Coronary artery (tissue), 2 donors: Measurements from ENCODE around the gene LIPA.
"Not testable (repeated sequence)": the region's sequence is repeated elsewhere in the genome, so short reads cannot be mapped to it uniquely, and the experiment has no call there.

ENCODE experiments used
- DNase-seq: peaks from one replicate; pipeline ENCODE4 v3.0.0-alpha.2; 2017; ENCODE audit warnings: low spot score
- H3K27ac ChIP-seq, 2 donors: fragments of 200-600 bp; sonication (generic); one replicate each; pipeline ENCODE4 v1.5.1; 2016 to 2019
- H3K4me3 ChIP-seq: fragments of 200-600 bp; sonication (generic); 2 replicates; pipeline ENCODE4 v1.5.1; 2016; ENCODE audit warnings: mild to moderate bottlenecking, moderate library complexity
- TF ChIP-seq, protein P1 (sequence below): fragments of 200-600 bp; sonication (generic); IDR thresholded peaks from one replicate; pipeline ENCODE4 v1.5.1; 2019; ENCODE audit warnings: antibody characterized with exemption

Gene LIPA

DNA sequence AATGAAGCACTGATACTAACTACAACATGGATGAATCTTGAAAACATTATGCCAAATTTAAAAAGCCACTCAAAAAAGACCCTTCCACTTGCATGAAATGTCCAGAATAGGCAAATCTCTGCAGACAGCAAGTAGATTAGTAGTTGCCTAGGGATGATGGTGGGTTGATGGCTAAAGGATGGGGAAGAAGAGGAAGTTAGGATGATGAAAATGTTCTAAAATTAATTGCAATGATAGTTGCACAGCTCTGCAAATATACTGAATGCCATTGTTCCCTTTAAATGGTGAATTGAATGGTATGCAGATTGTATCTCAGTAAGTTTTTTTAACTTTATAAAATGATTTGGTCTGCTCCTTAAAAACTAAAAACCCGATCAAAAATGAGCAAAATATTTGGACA lies 7.3 kb upstream of the LIPA start:
- no peak overlapping the region for H3K27ac ChIP-seq
- no peak overlapping the region for H3K4me3 ChIP-seq
- DNase-seq: no peak
- TF ChIP-seq, protein P1, sequence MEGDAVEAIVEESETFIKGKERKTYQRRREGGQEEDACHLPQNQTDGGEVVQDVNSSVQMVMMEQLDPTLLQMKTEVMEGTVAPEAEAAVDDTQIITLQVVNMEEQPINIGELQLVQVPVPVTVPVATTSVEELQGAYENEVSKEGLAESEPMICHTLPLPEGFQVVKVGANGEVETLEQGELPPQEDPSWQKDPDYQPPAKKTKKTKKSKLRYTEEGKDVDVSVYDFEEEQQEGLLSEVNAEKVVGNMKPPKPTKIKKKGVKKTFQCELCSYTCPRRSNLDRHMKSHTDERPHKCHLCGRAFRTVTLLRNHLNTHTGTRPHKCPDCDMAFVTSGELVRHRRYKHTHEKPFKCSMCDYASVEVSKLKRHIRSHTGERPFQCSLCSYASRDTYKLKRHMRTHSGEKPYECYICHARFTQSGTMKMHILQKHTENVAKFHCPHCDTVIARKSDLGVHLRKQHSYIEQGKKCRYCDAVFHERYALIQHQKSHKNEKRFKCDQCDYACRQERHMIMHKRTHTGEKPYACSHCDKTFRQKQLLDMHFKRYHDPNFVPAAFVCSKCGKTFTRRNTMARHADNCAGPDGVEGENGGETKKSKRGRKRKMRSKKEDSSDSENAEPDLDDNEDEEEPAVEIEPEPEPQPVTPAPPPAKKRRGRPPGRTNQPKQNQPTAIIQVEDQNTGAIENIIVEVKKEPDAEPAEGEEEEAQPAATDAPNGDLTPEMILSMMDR: no peak

DNA sequence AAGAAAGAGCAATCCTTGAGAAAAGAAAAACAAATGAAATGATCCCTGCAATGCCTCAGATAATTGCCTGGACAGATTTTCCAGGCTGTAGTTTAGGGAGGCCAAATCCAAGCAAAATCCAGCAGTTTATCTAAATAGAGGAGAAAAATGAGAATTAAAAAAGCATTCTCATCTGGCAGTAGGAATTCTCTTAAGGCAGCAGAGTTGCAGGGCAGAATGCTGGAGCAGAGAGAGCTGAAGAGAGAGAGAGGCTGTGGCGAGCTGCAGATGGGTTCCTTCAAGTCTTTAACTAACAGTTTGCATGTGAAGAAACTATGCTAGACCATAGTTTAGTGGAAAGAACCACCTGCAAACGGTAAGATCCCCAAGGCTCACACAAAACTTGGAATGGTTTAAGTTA lies 6.0 kb upstream of the LIPA start:
- Histone ChIP-seq H3K4me3 (no peak overlapping the region), H3K27ac (no peak overlapping the region)
- TF ChIP-seq, protein P1: no peak
- no peak for DNase-seq

DNA sequence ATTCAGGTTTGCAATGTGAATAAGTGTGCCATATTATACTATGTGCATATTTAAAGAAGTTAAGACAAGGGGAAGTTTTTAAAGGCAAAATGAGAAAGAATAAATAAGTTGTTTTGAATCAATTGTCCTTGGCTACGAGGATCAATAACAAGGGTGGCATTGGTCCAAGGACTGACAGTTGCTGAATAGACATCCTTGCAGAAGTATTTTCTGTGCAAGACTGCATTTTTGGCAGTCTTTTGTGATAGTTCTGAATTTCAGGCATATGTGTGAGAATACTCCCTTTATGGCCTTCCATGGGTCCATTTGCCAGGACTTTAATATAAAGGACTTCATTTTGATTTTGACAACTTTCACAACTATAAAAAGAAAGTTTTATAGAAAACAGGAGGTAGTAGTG lies 5.4 kb upstream of the LIPA start:
- Histone ChIP-seq H3K4me3 (no peak overlapping the region), H3K27ac (no peak overlapping the region)
- TF ChIP-seq, protein P1: no peak
- DNase-seq: no peak

DNA sequence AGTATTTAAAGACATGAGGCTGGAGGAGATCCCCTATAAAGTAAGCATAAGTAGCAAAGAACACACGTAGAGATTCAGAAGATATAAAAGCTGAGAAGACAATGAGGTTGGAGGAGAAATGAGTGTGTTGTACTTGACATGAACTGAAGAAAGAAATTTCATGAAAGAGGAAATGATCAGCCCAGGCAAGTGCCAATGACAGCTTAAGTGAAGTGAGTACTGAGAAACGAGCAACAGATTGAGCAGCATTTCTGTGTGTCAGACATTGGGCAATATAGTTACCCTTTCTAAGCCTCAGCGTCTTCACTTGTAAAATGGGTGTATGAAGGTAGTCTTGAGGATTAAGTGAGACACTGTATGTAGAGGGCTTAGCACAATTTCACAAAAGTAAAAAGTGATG lies 4.8 kb upstream of the LIPA start:
- TF ChIP-seq, protein P1: no peak
- Histone ChIP-seq H3K4me3 (no peak overlapping the region), H3K27ac (no peak overlapping the region)
- no peak for DNase-seq

DNA sequence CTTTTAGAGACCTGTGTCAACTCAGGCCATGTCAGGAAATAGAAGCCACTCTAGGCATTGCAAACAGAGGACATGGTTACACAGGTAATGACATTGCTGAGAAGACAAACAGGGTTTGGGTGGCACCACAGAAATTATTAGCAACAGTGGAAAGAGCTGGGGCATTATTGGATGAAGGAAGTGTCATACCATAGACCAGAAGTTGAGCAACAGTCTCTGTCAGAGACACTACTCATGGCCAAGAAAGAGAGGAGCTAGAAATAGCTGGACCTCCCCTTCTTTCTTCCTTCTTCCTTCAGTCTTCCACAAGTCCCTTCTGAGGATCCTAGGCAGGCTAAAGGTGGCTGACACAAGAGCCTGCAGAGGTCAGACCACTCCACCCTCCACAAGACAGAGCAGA lies 4.2 kb upstream of the LIPA start:
- DNase-seq: no peak
- TF ChIP-seq, protein P1: no peak
- no peak overlapping the region for H3K4me3 ChIP-seq
- peak overlapping the region in 1 of 2 donors; percentile 0 for H3K27ac ChIP-seq

GRCh38 chr10:89255091-89255579 lies 3.6 kb upstream of the LIPA start:
- H3K4me3 ChIP-seq, DNase-seq: not testable (repeated sequence)
- peak overlapping the region in 1 of 2 donors; percentile 0 for H3K27ac ChIP-seq

DNA sequence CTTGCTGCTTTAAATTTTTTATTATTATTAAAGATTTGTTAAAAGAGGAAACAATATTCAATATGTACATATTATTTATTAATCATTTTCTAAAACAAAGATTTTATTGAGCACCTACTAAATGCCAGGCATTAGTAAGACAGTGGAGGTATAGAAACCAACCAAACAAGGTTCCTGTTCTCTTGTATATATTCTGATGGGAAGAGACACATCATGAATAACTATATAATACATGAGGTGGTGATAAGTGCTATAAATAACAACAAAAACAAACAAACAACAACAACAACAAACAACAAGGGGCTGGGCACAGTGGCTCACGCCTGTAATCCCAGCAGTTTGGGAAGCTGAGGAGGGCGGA lies 630 bp upstream of the LIPA start:
- no peak for DNase-seq
- TF ChIP-seq, protein P1: no peak
- peak overlapping the region in 1 of 2 donors; percentile 75 for H3K27ac ChIP-seq

More for the DNA sequence above, 630 bp upstream of the LIPA start:
- peak overlapping the region; percentile 87 for H3K4me3 ChIP-seq
